GM12873 (cell line): ENCODE results near the gene NSRP1.

Experiments used
- CTCF ChIP-seq: IDR thresholded peaks from 2 replicates; pipeline ENCODE4 v1.5.1; 2012; ENCODE audit warnings: low read depth, mild to moderate bottlenecking, moderate library complexity, low read length, control low read depth; ENCODE audit not compliant: insufficient read depth; ENCODE audit errors: missing control alignments

Gene NSRP1

DNA sequence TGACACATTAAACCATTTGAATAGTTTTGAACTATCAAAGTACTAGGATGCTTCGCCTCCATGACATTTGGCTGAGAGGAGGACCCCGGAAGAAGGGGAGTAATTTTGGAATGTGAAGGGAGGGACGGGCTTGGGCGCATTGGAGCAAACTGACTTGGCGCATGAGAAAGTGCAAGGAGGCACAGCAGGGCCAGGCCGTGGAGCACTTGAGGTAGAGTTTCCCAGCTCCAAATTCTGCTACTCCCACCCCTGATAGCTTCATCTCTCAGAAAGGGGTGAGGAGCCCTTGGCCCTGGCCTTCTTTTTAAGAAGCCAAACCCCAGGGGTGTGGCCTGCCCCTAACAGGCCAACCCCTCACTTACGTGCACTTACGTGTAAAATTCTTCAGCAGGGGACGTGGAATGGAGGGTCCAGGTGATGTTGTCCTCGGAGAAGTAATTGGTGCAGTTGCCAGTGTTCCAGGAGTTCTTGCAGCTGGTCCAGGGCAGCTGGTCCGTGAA is 101.2 kb downstream of the NSRP1 start:
- no peak for TF ChIP-seq CTCF

DNA sequence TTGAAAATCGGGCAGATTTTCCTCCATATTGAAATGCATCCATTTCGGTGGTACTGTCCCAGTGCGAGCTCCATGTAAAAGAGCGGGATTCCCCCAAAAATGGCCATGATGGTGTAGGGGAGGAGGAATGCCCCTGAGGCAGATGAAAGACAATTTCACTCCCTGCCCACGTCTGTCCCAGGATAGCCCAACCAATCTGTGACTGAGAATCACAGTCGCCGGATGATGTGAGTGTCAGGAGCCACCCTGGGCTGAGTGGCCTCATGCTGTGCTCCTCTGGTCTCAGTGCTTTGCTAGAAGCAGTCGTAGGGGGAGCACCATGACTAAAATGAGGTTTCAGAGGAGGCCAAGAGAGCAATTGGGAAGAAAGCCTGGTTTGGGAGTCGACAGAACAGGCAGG is 102.2 kb downstream of the NSRP1 start:
- TF ChIP-seq CTCF, result no peak

DNA sequence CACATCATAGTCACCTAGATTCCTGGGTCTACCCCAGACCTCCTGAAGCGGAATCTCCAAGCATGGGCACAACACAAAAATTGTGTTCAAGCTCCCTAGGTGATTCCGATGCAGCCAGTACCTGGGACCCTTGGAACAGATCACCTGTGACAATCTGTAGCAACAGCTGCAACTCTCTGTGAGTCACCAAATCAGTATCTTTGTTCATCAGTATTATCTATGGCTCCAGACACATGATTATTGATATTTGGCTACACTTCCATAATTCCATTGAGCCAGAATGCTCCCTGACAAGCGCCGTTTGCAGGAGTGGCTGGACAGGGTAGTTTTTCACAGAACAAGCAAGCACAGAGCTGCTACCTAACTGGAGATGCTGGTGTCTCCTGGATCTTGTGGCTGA is 102.7 kb downstream of the NSRP1 start:
- TF ChIP-seq CTCF, result no peak

DNA sequence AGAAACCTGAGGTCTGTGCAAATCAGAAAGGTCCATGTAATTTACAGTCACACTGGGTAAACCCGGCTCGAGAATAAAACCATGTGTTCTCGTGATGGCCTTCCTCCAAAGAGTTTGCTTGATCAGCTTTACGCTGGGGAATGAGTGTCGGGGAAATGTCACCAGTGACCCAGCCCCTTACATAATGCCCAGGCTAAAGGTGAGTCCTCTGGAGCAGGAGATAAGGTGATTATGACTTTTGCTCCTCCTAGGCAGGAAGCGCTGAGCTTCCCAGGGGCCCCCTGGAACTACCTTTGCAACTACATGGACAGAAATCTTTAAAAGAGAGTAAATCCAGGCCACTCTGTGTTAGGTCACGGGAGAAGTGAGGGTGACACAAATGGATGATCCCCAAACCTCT is 103.2 kb downstream of the NSRP1 start:
- no peak for TF ChIP-seq CTCF

- TF ChIP-seq CTCF, result no peak
Observed at GRCh38 chr17:30220414-30220813, 103.8 kb downstream of the NSRP1 start.

DNA sequence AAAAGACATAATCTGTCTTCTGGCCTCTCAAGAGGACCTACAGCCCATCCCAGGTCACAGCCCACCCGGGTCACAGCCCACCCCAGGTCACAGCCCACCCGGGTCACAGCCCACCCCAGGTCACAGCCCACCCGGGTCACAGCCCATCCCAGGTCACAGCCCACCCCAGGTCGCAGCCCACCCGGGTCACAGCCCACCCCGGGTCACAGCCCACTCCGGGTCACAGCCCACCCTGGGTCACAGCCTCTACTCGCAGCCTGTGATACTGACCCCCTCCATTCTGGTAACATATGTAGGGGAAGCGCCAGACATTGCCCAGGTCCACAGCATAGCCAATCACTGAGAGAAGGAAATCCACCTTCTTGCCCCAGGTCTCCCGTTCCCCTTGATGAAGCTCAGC is 104.7 kb downstream of the NSRP1 start:
- no peak for TF ChIP-seq CTCF

DNA sequence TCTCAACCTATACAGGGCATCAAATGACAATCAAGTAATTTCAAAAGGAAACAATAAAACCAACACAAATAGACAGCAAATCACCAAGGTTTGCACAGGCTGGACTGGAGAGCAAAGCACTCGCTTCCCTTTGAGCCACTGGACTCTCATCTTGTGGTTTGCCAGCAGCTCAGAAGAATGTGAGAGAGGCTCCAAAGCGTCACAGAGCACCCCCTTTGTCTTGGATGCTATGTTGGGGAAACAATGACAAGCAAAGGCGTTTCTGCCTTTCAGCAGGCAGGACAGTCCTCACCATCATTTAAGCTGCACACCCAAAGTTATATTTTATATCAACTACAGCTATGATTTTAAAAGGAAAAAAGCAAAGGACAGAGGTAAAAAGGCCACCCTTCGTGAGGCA is 105.6 kb downstream of the NSRP1 start:
- no peak for TF ChIP-seq CTCF
